ENCODE data around the gene CLK4.

The CLK4 gene

DNA sequence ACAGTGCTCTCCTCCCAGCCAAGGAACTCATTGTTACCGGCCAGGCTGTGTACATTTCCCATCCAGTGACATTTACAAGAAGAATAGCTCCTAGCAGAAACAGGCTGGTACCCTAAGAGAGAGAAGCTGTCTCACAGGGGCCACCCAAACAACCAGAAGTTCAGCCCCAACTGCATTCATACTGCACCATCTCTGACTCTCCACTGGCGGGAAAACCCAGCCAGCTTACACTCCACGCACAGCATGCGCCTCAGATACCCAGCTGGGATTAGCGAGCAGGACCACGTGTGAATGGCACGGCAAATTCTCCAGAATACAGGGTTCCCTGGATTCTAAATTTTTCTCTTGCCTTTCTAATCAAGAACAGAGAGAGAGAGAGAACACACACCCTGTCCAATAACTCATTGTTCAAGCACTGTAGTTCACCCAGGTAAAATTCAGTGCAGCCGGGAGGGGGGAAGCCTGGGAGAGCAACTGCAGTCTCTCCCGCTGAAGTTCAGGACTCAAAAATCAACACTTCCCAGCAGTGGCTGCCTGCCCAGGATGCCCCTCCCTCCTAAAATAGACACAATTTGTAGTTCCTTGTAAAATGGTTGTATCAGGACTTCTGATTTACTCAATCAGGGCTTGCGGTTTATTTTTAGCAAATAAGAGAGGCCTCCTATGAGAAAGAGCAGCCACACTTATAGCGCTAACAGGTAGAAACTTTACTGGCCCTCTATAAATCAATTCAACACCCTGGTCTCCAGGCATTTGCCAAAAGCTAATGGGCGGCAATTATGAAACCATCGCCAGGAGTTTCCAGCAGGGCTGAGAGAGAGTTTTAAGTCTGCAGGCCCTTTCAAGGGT is 38.9 kb downstream of the CLK4 start:
- no peak for DNase-seq (ENCODE audit: low read depth)

- no peak for DNase-seq (ENCODE audit: low read depth)
Observed at GRCh38 chr5:178586396-178586795, 40.5 kb downstream of the CLK4 start.

GRCh38 chr5:178585421-178585820 is 41.4 kb downstream of the CLK4 start:
- peak; percentile 28 for DNase-seq (ENCODE audit: low read depth)

DNA sequence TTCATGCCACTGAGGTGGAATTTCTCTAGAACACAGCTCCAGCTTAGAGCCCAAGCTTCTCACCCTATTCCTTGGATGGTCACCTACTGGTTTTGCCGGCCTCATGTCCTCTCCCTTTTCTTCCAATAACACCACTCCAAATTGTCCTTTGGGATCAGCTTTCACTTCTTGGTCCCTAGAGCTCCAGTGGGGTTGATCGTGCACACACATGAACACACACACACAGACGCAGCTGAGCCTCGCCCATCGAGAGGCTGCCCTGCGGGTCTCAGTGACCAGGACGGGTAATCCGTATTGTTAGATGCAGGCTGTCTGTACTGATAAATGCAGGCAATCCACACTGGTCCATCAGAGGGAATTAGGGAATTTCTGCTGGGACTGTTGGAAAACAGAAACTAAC is 43.6 kb downstream of the CLK4 start:
- no peak for DNase-seq (ENCODE audit: low read depth)

- no peak for DNase-seq (ENCODE audit: low read depth)
Observed at GRCh38 chr5:178582291-178582690, 44.6 kb downstream of the CLK4 start.

- DNase-seq (ENCODE audit: low read depth) = no peak
Observed at GRCh38 chr5:178581621-178582020, 45.2 kb downstream of the CLK4 start.

DNA sequence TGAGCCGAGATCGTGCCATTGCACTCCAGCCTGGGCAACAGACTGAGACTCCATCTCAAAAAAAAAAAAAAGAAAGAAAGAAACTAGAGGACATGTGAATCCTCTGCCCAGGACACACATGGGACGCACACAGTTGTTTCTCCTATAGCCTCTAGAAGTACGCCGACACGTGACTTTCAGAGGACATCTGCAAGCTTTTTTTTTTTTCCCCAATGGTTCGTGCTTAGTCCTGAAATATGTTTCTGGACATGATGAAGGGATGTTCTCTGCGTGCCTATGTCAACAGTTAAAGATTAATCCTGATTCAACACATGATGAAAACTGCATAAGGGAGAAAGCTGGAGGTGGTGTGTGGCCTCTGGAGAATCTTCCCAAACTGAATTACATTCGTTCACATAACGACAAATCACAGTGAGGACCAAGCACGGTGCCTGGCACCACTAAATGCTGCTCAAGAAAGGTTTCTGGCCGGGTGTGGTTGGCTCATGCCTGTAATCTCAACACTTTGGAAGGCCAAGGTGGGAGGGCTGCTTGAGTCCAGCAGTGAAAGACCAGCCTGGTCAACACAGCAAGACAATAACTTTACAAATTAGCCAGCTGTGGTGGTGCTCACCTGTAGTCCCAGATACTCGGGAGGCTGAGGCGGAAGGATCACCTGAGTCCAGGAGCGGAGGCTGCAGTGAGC is 46.4 kb downstream of the CLK4 start:
- no peak for DNase-seq (ENCODE audit: low read depth)

- no peak for DNase-seq (ENCODE audit: low read depth)
Observed at GRCh38 chr5:178577944-178578343, 48.9 kb downstream of the CLK4 start.

- DNase-seq (ENCODE audit: low read depth) = no peak
Observed at GRCh38 chr5:178577376-178577839, 49.4 kb downstream of the CLK4 start.

DNA sequence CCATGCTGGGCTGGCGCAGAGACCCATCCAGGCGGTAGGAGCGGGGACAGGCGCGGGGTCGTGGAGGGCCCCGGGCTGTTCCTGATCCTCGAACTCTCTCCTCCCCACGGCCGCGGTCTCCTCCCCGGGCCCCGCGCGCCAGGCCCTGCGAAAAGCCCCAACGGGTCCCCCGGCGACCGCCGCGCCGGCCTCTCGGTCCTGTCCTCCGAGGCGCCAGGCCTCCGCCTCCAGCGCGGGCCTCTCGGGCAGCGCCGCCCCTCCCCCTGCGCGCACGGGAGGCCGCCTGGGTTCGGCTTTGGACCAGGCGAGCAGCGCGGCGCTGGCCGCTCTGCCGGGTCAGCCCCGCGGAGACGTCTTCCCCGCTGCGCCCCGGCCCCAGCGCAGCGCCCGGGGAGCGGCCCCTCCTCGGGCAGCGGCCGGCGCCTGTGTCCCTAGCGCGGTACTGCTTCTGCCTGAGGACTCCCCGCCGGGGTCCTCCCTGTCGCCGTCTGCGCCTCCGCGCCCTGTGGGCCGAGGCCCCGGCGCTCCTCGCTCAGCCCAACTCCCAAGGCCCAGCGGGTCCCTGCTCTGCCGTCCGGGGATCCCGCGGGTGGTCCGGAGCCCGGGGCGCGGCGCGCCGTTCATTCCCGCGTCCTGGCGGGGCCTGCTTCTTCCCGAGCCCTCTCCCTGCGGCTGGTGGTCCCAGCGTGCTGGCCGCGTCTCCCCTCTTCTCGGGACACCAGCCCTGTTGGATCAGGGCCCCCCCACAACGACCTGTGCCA is 50.1 kb downstream of the CLK4 start:
- DNase-seq (ENCODE audit: low read depth) = no peak

GRCh38 chr5:178573216-178573615 is 53.6 kb downstream of the CLK4 start:
- DNase-seq (ENCODE audit: low read depth) = no peak

DNA sequence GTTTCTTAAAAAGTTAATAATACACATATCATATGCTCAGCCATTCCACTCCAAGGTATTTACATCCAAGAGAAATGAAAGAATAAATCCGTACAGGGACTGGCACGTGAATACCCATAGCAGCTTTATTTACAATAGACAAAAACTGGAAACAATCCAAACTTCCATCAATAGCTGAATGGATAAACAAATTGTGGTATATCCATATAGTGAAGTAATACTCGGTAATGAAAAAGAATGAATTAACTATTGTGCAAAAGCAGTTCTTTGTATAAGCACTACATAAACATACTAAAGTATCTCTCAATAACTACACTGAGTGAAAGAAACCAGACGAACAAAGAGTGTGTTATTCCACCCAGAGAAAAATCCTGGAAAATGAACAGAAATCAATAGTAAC is 54.2 kb downstream of the CLK4 start:
- no peak for DNase-seq (ENCODE audit: low read depth)

DNA sequence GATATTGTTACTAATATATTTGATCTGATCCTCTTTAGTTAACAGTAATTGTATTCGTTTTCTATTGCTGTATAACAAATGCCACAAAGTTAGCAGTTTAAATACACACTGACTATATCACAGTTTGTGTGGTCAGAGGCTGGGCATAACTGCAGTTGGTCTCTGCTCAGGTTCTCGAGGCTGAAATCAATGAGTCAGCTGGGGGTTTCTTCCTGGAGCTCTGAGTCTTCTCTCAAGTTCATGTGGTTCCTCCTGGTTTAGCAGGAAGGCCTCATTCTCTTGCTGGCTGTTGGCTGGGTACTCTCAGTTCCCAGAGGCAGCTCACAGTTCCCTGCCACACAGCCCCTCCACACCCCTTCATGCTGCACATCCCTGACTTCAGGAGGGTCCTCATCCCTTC is 57.4 kb downstream of the CLK4 start:
- DNase-seq (ENCODE audit: low read depth) = no peak

GRCh38 chr5:178564811-178565550 is 61.9 kb downstream of the CLK4 start:
- DNase-seq (ENCODE audit: low read depth) = no peak

GRCh38 chr5:178564397-178564796 is 62.5 kb downstream of the CLK4 start:
- DNase-seq (ENCODE audit: low read depth) = no peak

DNA sequence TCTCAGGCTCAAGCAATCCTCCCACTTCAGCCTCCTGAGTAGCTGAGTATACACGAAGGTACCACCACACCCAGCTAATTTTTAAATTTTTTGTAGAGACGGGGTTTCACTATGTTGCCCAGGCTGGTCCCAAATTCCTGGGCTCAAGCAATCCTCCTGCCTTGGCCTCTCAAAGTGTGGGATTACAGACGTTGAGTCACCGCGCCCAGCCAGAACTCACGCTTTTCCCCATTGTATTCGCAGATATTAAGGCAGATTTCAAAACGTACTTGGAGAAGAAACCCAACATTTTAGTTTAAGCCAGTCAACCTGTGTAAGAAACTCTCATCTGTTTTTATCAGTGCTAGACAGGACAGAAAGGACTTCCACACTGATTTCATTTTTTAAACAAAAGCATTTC is 63.2 kb downstream of the CLK4 start:
- DNase-seq (ENCODE audit: low read depth) = no peak

GRCh38 chr5:178561746-178562264 is 65.0 kb downstream of the CLK4 start:
- no peak for DNase-seq (ENCODE audit: low read depth)

GRCh38 chr5:178560911-178561310 is 65.9 kb downstream of the CLK4 start:
- DNase-seq (ENCODE audit: low read depth) = no peak

- no peak for DNase-seq (ENCODE audit: low read depth)
Observed at GRCh38 chr5:178557416-178557815, 69.4 kb downstream of the CLK4 start.

- no peak for DNase-seq (ENCODE audit: low read depth)
Observed at GRCh38 chr5:178555771-178556211, 71.1 kb downstream of the CLK4 start.

GRCh38 chr5:178555005-178555404 is 71.8 kb downstream of the CLK4 start:
- DNase-seq (ENCODE audit: low read depth) = no peak

DNA sequence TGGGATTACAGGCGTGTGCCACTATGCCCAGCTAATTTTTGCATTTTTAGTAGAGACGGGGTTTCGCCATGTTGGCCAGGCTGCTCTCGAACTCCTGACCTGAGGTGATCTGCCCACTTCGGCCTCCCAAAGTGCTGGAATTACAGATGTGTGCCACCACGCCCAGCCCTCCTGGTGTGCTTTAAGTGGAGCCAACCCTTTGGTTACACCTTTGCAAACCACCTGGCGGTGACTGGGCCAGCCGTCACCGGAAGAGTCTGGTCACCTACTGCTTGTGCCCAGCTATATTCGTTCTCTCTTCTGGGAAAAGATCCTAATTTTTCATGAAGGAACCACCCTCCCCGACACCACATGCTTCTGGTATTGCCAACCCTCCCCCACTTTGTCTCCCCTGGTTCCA is 72.5 kb downstream of the CLK4 start:
- DNase-seq (ENCODE audit: low read depth) = no peak

Measured in stimulated activated CD8-positive, alpha-beta memory T cell treated with anti-CD3 and anti-CD28 coated beads, Interleukin-7, amount 100 ng/mL, for 24 hours (primary cell).